H9 (cell line): ENCODE results near the gene NEK8. TPM values are rescaled to one million over a fixed set of nuclear protein-coding genes. Genes with fewer than 3 reads are reported as not detected.

Experiments used
- DNase-seq: peaks from one replicate; pipeline ENCODE4 v3.0.0-alpha.2; 2017
- H2AFZ ChIP-seq: one replicate; pipeline ENCODE4 v1.6.1; 2013; ENCODE audit warnings: mild to moderate bottlenecking, low read length, control low read depth, moderate library complexity
- H2AK5ac ChIP-seq: 2 replicates; pipeline ENCODE4 v1.6.1; 2013; ENCODE audit warnings: low read length, control low read depth, mixed read lengths; ENCODE audit not compliant: insufficient read length
- H2BK120ac ChIP-seq: one replicate; pipeline ENCODE4 v1.6.1; 2013; ENCODE audit warnings: low read depth, mild to moderate bottlenecking, low read length, control low read depth, inconsistent platforms; ENCODE audit not compliant: poor library complexity, severe bottlenecking
- H2BK12ac ChIP-seq: 2 replicates; pipeline ENCODE4 v1.6.1; 2013; ENCODE audit warnings: low read length, control low read depth, mixed read lengths, low read depth; ENCODE audit not compliant: insufficient read length
- H2BK15ac ChIP-seq: 2 replicates; pipeline ENCODE4 v1.6.1; 2013; ENCODE audit warnings: low read depth, low read length, control low read depth
- H2BK20ac ChIP-seq: one replicate; pipeline ENCODE4 v1.6.1; 2013; ENCODE audit warnings: low read depth, mild to moderate bottlenecking, low read length, control low read depth, inconsistent platforms; ENCODE audit not compliant: poor library complexity, severe bottlenecking
- H2BK5ac ChIP-seq: 2 replicates; pipeline ENCODE4 v1.6.1; 2013; ENCODE audit warnings: low read length, control low read depth, mixed read lengths; ENCODE audit not compliant: insufficient read length
- H3K14ac ChIP-seq: 2 replicates; pipeline ENCODE4 v1.6.1; 2013; ENCODE audit warnings: low read length, control low read depth; ENCODE audit not compliant: insufficient read depth
- H3K18ac ChIP-seq: 2 replicates; pipeline ENCODE4 v1.6.1; 2013; ENCODE audit warnings: low read depth, mild to moderate bottlenecking, mixed read lengths, low read length, control low read depth; ENCODE audit not compliant: insufficient read length
- H3K23ac ChIP-seq: 2 replicates; pipeline ENCODE4 v1.6.1; 2013; ENCODE audit warnings: low read length, control low read depth, mixed read lengths, low read depth; ENCODE audit not compliant: insufficient read length
- H3K23me2 ChIP-seq: 2 replicates; pipeline ENCODE4 v1.6.1; 2013; ENCODE audit warnings: low read depth, mild to moderate bottlenecking, mixed read lengths, low read length, control low read depth; ENCODE audit not compliant: insufficient read length, poor library complexity, severe bottlenecking
- H3K27ac ChIP-seq: 2 replicates; pipeline ENCODE4 v1.5.1; 2013; ENCODE audit warnings: low read length, control low read depth, mixed read lengths, low read depth; ENCODE audit not compliant: insufficient read length
- H3K27me3 ChIP-seq: 2 replicates; pipeline ENCODE4 v1.6.1; 2013; ENCODE audit warnings: low read length, control low read depth, inconsistent platforms; ENCODE audit not compliant: insufficient read depth
- H3K4ac ChIP-seq: 2 replicates; pipeline ENCODE4 v1.6.1; 2013; ENCODE audit warnings: low read depth, mild to moderate bottlenecking, control low read depth, inconsistent platforms, low read length, moderate library complexity
- H3K4me1 ChIP-seq: 2 replicates; pipeline ENCODE4 v1.6.1; 2013; ENCODE audit warnings: low read length, control low read depth, inconsistent platforms; ENCODE audit not compliant: insufficient read depth
- H3K4me2 ChIP-seq: 2 replicates; pipeline ENCODE4 v1.6.1; 2013; ENCODE audit warnings: low read length, control low read depth, mixed read lengths; ENCODE audit not compliant: insufficient read length, insufficient read depth
- H3K56ac ChIP-seq: 2 replicates; pipeline ENCODE4 v1.6.1; 2013; ENCODE audit warnings: low read depth, mild to moderate bottlenecking, mixed read lengths, low read length, control low read depth; ENCODE audit not compliant: insufficient read length
- H3K79me1 ChIP-seq: 2 replicates; pipeline ENCODE4 v1.6.1; 2013; ENCODE audit warnings: low read depth, mild to moderate bottlenecking, moderate library complexity, low read length, control low read depth, inconsistent platforms; ENCODE audit not compliant: insufficient read depth, poor library complexity, severe bottlenecking
- H3K79me2 ChIP-seq: 2 replicates; pipeline ENCODE4 v1.6.1; 2013; ENCODE audit warnings: low read length, control low read depth, inconsistent platforms; ENCODE audit not compliant: insufficient read depth
- H3K9ac ChIP-seq: 2 replicates; pipeline ENCODE4 v1.6.1; 2013; ENCODE audit warnings: low read length, control low read depth, mixed read lengths; ENCODE audit not compliant: insufficient read length; ENCODE audit errors: extremely low read depth
- H3K9me3 ChIP-seq: one replicate; pipeline ENCODE4 v1.6.1; 2013; ENCODE audit warnings: low read depth, low read length, inconsistent platforms; ENCODE audit not compliant: control insufficient read depth
- H3T11ph ChIP-seq: one replicate; pipeline ENCODE4 v1.6.1; 2013; ENCODE audit warnings: mild to moderate bottlenecking, low read length, control low read depth, inconsistent platforms
- H4K20me1 ChIP-seq: one replicate; pipeline ENCODE4 v1.6.1; 2013; ENCODE audit not compliant: control insufficient read depth, insufficient read length, insufficient read depth
- H4K5ac ChIP-seq: 2 replicates; pipeline ENCODE4 v1.6.1; 2013; ENCODE audit warnings: low read depth, mild to moderate bottlenecking, mixed read lengths, low read length, control low read depth; ENCODE audit not compliant: insufficient read length
- H4K8ac ChIP-seq: replicated peaks from 2 replicates; pipeline ENCODE4 v1.6.1; 2013; ENCODE audit warnings: low read length, control low read depth, mixed read lengths, low read depth; ENCODE audit not compliant: insufficient read length
- H4K91ac ChIP-seq: 2 replicates; pipeline ENCODE4 v1.6.1; 2013; ENCODE audit warnings: low read depth, mild to moderate bottlenecking, moderate library complexity, mixed read lengths, low read length, control low read depth; ENCODE audit not compliant: insufficient read length
- H3K27ac Mint-ChIP-seq, 3 experiments: 2 replicates in 2 of 3; 3 replicates in 1 of 3; pipeline ENCODE4 v1.8.0; 2020 to 2021; ENCODE audit warnings: mixed read lengths in 3 of 3, mild to moderate bottlenecking in 1 of 3, moderate library complexity in 1 of 3
- H3K27me3 Mint-ChIP-seq: 2 replicates; pipeline ENCODE4 v1.8.0; 2021; ENCODE audit warnings: low read depth, mild to moderate bottlenecking, moderate library complexity, mixed read lengths
- H3K36me3 Mint-ChIP-seq, 3 experiments: 2 replicates in 2 of 3; 3 replicates in 1 of 3; pipeline ENCODE4 v1.8.0; 2020 to 2021; ENCODE audit warnings: low read depth in 3 of 3, mixed read lengths in 3 of 3; ENCODE audit not compliant: insufficient read depth in 1 of 3
- H3K4me1 Mint-ChIP-seq, 2 experiments: 2 replicates each; pipeline ENCODE4 v1.8.0; 2020; ENCODE audit warnings: mixed read lengths in 2 of 2
- H3K4me3 Mint-ChIP-seq, 2 experiments: 2 replicates in 1 of 2; 3 replicates in 1 of 2; pipeline ENCODE4 v1.8.0; 2020 to 2021; ENCODE audit warnings: mild to moderate bottlenecking in 2 of 2, mixed read lengths in 2 of 2, moderate library complexity in 1 of 2
- H3K9me3 Mint-ChIP-seq, 2 experiments: 2 replicates in 1 of 2; 3 replicates in 1 of 2; pipeline ENCODE4 v1.8.0; 2020; ENCODE audit warnings: mild to moderate bottlenecking in 2 of 2, mixed read lengths in 2 of 2, moderate library complexity in 1 of 2
- WGBS: extraction: QIAGEN DNeasy Blood & Tissue Kit; methylation state at CpG from one replicate; pipeline ENCODE4 v1.1.7; 2013; ENCODE audit warnings: missing lambda C conversion rate, low lambda C conversion rate, mixed read lengths; ENCODE audit not compliant: insufficient read length; ENCODE audit errors: extremely low coverage; 5-methylcytosine and 5-hydroxymethylcytosine counted together
- total RNA-seq: library from RNA; stranded (reverse); gene quantifications from 2 replicates; pipeline ENCODE4 v1.2.1, GENCODE V29; 2021
- TF ChIP-seq, protein P1 (sequence below): fragments of 200-600 bp; sonication (generic); conservative IDR thresholded peaks from 3 replicates; pipeline ENCODE4 v1.8.0; 2021; ENCODE audit warnings: antibody characterized with exemption, mild to moderate bottlenecking

NEK8 gene
- total RNA-seq, 1 experiment from 2014 or later = 18.8 TPM

DNA sequence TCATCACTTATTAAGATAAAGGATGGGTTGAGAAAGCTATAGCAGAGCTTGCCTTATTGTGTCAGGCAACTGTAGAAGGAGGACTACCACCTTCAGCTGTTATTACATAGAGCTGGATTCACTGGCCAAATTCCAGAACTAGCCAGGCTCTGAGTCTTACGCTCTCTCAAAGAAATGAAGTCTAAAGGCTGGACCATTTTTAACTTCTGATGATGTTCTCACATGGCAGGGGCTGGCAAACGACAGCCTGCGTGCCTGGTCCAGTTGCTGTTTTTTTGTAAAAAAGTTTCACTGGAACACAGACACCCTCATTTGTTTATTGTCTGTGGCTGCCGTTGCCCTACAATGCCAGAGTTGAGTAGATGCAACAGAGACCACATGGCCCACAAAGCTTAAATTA lies 36.5 kb downstream of the NEK8 start:
- no peak overlapping the region for H2BK120ac ChIP-seq
- no peaks in the 10 kb centered on the region for H4K20me1 ChIP-seq
- H2AK5ac ChIP-seq = no peak overlapping the region
- no peak overlapping the region for H3K56ac ChIP-seq
- peaks cover 30 to 35% of the 10 kb centered on the region in 2 experiments for H3K4me1 Mint-ChIP-seq
- no peaks in the 10 kb centered on the region for H3K27me3 ChIP-seq
- no peak for DNase-seq
- H3K18ac ChIP-seq = no peak overlapping the region
- no peak overlapping the region for H3K4ac ChIP-seq
- H2BK12ac ChIP-seq = no peak overlapping the region
- H4K8ac ChIP-seq = no peak overlapping the region
- H3K23me2 ChIP-seq = no peaks in the 10 kb centered on the region
- no peak overlapping the region for H3K23ac ChIP-seq
- TF ChIP-seq, protein P1, sequence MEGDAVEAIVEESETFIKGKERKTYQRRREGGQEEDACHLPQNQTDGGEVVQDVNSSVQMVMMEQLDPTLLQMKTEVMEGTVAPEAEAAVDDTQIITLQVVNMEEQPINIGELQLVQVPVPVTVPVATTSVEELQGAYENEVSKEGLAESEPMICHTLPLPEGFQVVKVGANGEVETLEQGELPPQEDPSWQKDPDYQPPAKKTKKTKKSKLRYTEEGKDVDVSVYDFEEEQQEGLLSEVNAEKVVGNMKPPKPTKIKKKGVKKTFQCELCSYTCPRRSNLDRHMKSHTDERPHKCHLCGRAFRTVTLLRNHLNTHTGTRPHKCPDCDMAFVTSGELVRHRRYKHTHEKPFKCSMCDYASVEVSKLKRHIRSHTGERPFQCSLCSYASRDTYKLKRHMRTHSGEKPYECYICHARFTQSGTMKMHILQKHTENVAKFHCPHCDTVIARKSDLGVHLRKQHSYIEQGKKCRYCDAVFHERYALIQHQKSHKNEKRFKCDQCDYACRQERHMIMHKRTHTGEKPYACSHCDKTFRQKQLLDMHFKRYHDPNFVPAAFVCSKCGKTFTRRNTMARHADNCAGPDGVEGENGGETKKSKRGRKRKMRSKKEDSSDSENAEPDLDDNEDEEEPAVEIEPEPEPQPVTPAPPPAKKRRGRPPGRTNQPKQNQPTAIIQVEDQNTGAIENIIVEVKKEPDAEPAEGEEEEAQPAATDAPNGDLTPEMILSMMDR = no peak
- peaks cover 16 to 36% (median 32%) of the 10 kb centered on the region in 3 experiments for H3K36me3 Mint-ChIP-seq
- H3K27ac ChIP-seq = no peak overlapping the region
- H3K9me3 ChIP-seq = no peaks in the 10 kb centered on the region
- peaks cover 3% of the 10 kb centered on the region; the same call in 1 of the 2 replicates for H3K4me1 ChIP-seq
- H3K27me3 Mint-ChIP-seq = no peaks in the 10 kb centered on the region
- no peak overlapping the region for H2BK20ac ChIP-seq
- no peak overlapping the region for H3K4me3 Mint-ChIP-seq
- H3T11ph ChIP-seq = no peak overlapping the region
- no peak overlapping the region for H2AFZ ChIP-seq
- no peaks in the 10 kb centered on the region for H3K79me1 ChIP-seq
- H3K79me2 ChIP-seq = 0 out of 2 replicates have a peak, but pooled peaks cover 2% of the 10 kb centered on the region
- no peak overlapping the region for H3K9ac ChIP-seq
- H3K4me2 ChIP-seq = no peak overlapping the region
- H4K5ac ChIP-seq = no peak overlapping the region
- WGBS = no CpG with 5 or more reads among the region's 4 CpGs
- H2BK15ac ChIP-seq = no peak overlapping the region
- no peak overlapping the region for H2BK5ac ChIP-seq
- H3K27ac Mint-ChIP-seq = peak overlapping the region in 2 of 3 experiments; percentile 68 to 75; a peak in 1 of 7 replicates
- no peak overlapping the region for H4K91ac ChIP-seq
- no peaks in the 10 kb centered on the region for H3K9me3 Mint-ChIP-seq
- H3K14ac ChIP-seq = no peak overlapping the region
